ENCODE results near the gene NFATC1. TPM values are rescaled to one million over a fixed set of nuclear protein-coding genes. Genes with fewer than 3 reads are reported as not detected.

The NFATC1 gene
- total RNA-seq, 1 donor from 2014 or later, result 5.6 TPM

DNA sequence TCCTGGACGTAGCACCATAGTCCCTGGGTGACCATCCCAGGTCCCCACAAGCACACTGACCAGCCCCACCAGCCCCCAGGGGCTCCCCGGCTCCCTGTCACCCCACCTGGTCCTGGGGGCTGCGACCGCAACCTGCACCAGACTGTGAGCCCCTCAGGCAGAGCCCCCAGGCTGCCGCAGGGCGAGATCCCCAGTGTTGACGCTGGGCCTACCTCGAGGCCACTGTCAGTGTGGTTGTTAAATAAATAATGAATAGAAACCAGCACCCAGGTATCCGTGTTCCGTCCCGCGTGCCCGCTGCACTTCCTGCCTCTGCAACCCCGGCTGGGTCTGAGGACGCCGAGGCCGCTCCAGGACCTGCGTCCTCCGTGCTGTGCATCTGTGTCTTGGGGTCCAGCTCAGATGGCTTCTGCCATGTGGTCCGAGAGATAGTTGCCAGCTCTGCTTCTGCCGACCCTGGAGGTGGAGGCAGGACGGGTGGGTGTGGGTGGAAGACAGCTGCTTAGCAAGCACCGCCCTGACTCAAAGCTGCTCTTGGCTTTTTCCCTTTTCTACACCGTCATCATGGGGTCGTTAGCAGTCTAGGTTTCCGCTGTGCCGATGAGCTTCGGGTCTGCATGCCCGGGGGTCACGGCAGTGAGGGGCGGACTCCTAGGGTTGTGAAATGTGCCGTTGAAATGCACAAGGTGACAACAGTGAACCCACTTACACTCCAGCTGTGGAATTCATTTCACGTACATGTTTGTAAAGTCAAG, 74.2 kb downstream of the NFATC1 start:
- H3K27ac Mint-ChIP-seq, result no peak overlapping the region
- peaks cover 2% of the 10 kb centered on the region for H3K36me3 Mint-ChIP-seq (ENCODE audit: insufficient read depth)
- H3K4me1 Mint-ChIP-seq (ENCODE audit: low read depth), result no peaks in the 10 kb centered on the region
- no peaks in the 10 kb centered on the region for H3K9me3 Mint-ChIP-seq (ENCODE audit: low read depth)
- no peaks in the 10 kb centered on the region for H3K27me3 Mint-ChIP-seq
- H3K4me3 Mint-ChIP-seq (ENCODE audit: low read depth), result no peak overlapping the region
- TF ChIP-seq, protein P1, sequence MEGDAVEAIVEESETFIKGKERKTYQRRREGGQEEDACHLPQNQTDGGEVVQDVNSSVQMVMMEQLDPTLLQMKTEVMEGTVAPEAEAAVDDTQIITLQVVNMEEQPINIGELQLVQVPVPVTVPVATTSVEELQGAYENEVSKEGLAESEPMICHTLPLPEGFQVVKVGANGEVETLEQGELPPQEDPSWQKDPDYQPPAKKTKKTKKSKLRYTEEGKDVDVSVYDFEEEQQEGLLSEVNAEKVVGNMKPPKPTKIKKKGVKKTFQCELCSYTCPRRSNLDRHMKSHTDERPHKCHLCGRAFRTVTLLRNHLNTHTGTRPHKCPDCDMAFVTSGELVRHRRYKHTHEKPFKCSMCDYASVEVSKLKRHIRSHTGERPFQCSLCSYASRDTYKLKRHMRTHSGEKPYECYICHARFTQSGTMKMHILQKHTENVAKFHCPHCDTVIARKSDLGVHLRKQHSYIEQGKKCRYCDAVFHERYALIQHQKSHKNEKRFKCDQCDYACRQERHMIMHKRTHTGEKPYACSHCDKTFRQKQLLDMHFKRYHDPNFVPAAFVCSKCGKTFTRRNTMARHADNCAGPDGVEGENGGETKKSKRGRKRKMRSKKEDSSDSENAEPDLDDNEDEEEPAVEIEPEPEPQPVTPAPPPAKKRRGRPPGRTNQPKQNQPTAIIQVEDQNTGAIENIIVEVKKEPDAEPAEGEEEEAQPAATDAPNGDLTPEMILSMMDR (IDR thresholded peaks at IDR 0.05; ENCODE audit: unreplicated experiment), result no peak
- no peak for DNase-seq (ENCODE audit: low spot score, unreplicated experiment)

DNA sequence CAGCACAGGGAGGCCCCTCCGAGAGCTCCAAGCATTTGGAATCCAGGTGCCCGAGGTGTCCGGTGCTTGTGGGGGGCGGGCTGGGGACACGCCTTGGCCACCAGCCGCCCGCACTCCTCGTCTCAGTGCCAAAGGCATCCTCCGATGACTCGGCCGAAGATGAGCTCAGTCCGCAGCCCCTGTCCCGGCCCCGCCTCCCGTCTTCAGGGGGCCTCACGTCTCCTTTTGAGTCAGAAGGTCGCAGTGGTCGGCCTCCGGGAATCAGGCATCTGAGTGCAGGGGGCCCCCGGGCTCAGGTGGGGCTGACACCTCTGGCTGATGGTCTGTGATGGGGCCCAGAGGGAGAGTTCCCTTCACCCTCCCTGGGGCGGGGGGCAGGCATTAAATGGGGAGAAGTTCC, 74.8 kb downstream of the NFATC1 start:
- Mint-ChIP-seq H3K36me3 (ENCODE audit: insufficient read depth) (peaks cover 2% of the 10 kb centered on the region), H3K27ac (no peak overlapping the region)

DNA sequence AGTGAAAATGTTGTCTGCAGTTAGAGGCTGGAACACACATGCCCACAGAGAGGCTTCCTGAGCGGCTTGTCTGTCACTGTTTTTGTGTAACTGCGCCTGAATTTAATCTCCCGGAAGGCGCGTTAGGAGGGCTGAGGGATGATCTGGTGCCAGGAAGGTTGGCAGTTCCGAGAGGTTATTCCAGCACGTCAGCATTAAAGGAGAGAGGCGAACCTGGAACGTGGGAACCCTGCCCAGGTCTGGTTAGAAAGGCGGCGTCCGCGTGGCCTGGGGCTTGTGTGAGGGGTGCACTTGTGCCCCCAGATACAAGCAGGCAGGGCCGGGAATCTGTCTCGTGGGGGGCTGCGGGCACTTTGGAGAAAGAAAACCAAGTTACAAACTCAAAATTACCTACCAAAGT, 75.3 kb downstream of the NFATC1 start:
- TF ChIP-seq, protein P1 (IDR thresholded peaks at IDR 0.05; ENCODE audit: unreplicated experiment), result no peak
- H3K27me3 Mint-ChIP-seq, result no peaks in the 10 kb centered on the region
- DNase-seq (ENCODE audit: low spot score, unreplicated experiment), result no peak
- H3K36me3 Mint-ChIP-seq (ENCODE audit: insufficient read depth), result peaks cover 2% of the 10 kb centered on the region
- H3K27ac Mint-ChIP-seq, result no peak overlapping the region
- H3K9me3 Mint-ChIP-seq (ENCODE audit: low read depth), result no peaks in the 10 kb centered on the region
- H3K4me3 Mint-ChIP-seq (ENCODE audit: low read depth), result no peak overlapping the region
- H3K4me1 Mint-ChIP-seq (ENCODE audit: low read depth), result no peaks in the 10 kb centered on the region

More for the DNA sequence above, 74.8 kb downstream of the NFATC1 start:
- TF ChIP-seq, protein P1 (IDR thresholded peaks at IDR 0.05; ENCODE audit: unreplicated experiment), result no peak
- Mint-ChIP-seq H3K27me3 (no peaks in the 10 kb centered on the region), H3K4me1 (ENCODE audit: low read depth) (no peaks in the 10 kb centered on the region), H3K9me3 (ENCODE audit: low read depth) (no peaks in the 10 kb centered on the region), H3K4me3 (ENCODE audit: low read depth) (no peak overlapping the region)
- no peak for DNase-seq (ENCODE audit: low spot score, unreplicated experiment)

DNA sequence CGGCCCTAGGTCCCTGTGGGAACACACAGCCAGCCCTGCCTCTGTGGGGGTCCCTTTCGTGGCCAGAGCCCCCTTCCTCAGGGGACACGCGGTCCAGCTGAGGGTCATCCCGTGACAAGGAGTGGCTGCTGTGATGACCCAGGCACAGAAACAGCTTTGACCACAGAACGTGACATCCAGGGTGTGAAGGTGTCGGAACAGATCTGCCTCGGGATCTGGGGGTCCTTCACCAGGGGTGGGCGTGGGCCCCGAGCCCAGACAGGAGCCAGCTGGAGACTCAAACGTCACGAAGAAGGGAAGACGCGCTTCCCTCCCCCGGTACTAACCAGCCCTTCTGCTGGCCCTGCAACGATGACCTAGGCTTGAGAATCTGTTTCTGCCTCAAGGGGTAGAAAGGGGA, 75.9 kb downstream of the NFATC1 start:
- DNase-seq (ENCODE audit: low spot score, unreplicated experiment), result no peak
- no peak overlapping the region for H3K27ac Mint-ChIP-seq
- H3K27me3 Mint-ChIP-seq, result no peaks in the 10 kb centered on the region
- H3K4me3 Mint-ChIP-seq (ENCODE audit: low read depth), result no peak overlapping the region
- no peaks in the 10 kb centered on the region for H3K4me1 Mint-ChIP-seq (ENCODE audit: low read depth)
- peaks cover 2% of the 10 kb centered on the region for H3K36me3 Mint-ChIP-seq (ENCODE audit: insufficient read depth)
- H3K9me3 Mint-ChIP-seq (ENCODE audit: low read depth), result no peaks in the 10 kb centered on the region
- TF ChIP-seq, protein P1 (IDR thresholded peaks at IDR 0.05; ENCODE audit: unreplicated experiment), result no peak

DNA sequence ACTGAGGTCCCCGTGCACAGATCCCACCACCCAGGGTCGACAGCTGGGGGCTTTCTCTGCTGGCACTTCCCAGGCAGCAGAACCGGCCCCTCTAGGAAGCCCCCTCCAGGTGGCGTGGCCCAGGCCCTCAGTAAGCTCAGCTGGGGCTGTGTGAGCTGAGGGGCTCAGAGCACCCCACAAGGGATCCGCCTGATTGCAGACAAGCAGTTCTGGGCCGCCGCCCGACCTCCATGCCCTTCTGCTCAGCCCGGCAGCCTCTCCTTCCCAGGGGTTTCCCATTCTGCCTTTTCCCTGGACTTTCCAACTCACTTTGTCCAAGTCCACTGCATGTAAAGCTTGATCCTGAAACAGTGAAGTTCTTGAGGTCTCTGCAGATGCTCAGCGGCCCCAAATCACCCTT, 76.4 kb downstream of the NFATC1 start:
- Mint-ChIP-seq H3K4me3 (ENCODE audit: low read depth) (no peak overlapping the region), H3K27me3 (no peaks in the 10 kb centered on the region), H3K27ac (no peak overlapping the region), H3K4me1 (ENCODE audit: low read depth) (no peaks in the 10 kb centered on the region), H3K36me3 (ENCODE audit: insufficient read depth) (peaks cover 2% of the 10 kb centered on the region), H3K9me3 (ENCODE audit: low read depth) (no peaks in the 10 kb centered on the region)
- TF ChIP-seq, protein P1 (IDR thresholded peaks at IDR 0.05; ENCODE audit: unreplicated experiment), result no peak
- DNase-seq (ENCODE audit: low spot score, unreplicated experiment), result no peak

All from progenitor cell of endocrine pancreas (in vitro differentiated cells).